ENCODE data around the gene SND1.

The SND1 gene

DNA sequence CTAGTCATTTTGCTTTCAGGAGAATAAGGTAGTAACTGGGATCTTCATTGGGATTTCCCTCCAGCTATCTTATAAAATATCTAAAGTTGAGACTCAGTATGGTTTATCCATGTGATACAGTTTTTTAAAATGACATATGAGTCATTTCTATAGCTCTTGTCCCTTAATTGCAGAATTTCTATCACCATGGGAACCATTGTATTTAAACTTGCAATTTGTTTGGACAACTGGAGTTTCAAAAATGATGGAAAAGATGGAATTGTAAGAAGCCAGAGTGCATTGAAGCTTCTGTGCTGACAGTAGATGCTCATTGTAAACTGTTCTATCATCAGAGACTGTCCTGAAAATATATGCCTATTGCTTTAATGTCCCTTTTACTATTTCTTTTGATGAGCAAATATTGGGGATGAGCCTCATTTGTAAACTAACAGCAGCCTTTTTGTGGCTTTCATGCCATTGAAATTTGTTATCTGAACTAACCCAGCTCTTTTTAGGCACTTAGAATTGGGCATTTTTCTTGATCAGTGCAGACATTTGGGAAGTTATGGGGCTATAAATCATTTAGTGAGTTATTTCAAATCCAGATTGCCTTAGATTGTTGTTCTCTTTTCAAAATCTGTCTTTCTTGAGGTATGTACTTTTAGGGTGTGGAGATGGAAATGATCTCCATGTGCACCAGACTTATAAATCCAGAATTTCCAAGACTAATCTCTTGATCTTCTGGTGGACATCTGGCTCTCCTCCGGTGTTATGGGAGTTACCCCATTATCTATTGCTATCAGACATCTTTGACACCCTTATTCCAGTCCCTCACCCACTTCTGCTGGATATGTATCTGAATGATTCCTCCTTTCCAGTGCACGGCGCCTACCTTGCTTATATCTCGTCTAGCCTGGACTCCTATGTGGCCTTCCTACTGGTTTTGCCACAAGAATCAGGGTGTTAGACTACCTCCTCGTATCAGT lies 159.0 kb downstream of the SND1 start:
- no peaks in the 10 kb centered on the region for H3K9me2 ChIP-seq (replicated peaks; ENCODE audit: insufficient read depth, low read length)
- H4K20me1 ChIP-seq (ENCODE audit: low read depth, low read length): no peaks in the 10 kb centered on the region
- H3K4me3 ChIP-seq (ENCODE audit: insufficient read depth, low read length, poor library complexity, severe bottlenecking): no peak overlapping the region
- H3K9ac ChIP-seq (ENCODE audit: low read length): no peak overlapping the region
- H3F3A ChIP-seq (ENCODE audit: insufficient read depth): no peaks in the 10 kb centered on the region
- no peak overlapping the region for H3K27ac ChIP-seq (ENCODE audit: low read depth, low read length)
- no peaks in the 10 kb centered on the region for H3K27me3 ChIP-seq (ENCODE audit: low read length)
- H2AFZ ChIP-seq (ENCODE audit: low read depth, low read length, severe bottlenecking): no peak overlapping the region
- H3K79me2 ChIP-seq (ENCODE audit: insufficient read depth, low read length): peaks cover 37% of the 10 kb centered on the region; the same call in 1 of the 2 replicates
- H3K9me3 ChIP-seq (ENCODE audit: insufficient read depth, low read length): no peaks in the 10 kb centered on the region
- H3K4me2 ChIP-seq (ENCODE audit: low read depth, low read length, poor library complexity, severe bottlenecking): no peak overlapping the region
- TF ChIP-seq, protein P1, sequence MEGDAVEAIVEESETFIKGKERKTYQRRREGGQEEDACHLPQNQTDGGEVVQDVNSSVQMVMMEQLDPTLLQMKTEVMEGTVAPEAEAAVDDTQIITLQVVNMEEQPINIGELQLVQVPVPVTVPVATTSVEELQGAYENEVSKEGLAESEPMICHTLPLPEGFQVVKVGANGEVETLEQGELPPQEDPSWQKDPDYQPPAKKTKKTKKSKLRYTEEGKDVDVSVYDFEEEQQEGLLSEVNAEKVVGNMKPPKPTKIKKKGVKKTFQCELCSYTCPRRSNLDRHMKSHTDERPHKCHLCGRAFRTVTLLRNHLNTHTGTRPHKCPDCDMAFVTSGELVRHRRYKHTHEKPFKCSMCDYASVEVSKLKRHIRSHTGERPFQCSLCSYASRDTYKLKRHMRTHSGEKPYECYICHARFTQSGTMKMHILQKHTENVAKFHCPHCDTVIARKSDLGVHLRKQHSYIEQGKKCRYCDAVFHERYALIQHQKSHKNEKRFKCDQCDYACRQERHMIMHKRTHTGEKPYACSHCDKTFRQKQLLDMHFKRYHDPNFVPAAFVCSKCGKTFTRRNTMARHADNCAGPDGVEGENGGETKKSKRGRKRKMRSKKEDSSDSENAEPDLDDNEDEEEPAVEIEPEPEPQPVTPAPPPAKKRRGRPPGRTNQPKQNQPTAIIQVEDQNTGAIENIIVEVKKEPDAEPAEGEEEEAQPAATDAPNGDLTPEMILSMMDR (IDR thresholded peaks at IDR 0.05; ENCODE audit: insufficient read depth, low read length, poor library complexity, severe bottlenecking): no peak
- no peak for TF ChIP-seq EZH2phosphoT487 (conservative IDR thresholded peaks at IDR 0.05; ENCODE audit: low read length)
- no peaks in the 10 kb centered on the region for H3K36me3 ChIP-seq (ENCODE audit: low read length)

DNA sequence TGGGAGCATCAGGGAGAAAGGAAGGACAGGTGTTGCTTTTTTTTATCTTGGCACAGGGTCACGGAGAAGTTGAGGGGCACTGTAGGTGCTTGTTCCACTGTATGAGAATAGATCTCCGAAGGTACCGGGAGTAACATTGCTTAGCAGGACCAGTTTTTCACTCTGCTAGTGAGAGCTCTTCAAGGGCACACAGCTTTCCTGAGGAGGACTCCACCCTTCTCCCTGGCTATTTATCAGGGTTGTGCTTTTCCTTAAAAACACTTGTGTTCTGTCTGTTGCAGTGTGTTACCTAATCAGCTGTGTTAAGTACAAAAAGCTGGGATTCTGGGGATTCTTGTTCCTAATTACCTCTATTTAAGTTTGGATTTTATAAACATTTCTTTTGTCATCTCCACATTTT lies 160.5 kb downstream of the SND1 start:
- Histone ChIP-seq H3K9me3 (ENCODE audit: insufficient read depth, low read length) (no peaks in the 10 kb centered on the region), H3K27ac (ENCODE audit: low read depth, low read length) (no peak overlapping the region), H3K27me3 (ENCODE audit: low read length) (no peaks in the 10 kb centered on the region), H3K79me2 (ENCODE audit: insufficient read depth, low read length) (peaks cover 40% of the 10 kb centered on the region; the same call in 1 of the 2 replicates), H3K9ac (ENCODE audit: low read length) (no peak overlapping the region), H3K4me2 (ENCODE audit: low read depth, low read length, poor library complexity, severe bottlenecking) (no peak overlapping the region), H3K4me3 (ENCODE audit: insufficient read depth, low read length, poor library complexity, severe bottlenecking) (no peak overlapping the region), H2AFZ (ENCODE audit: low read depth, low read length, severe bottlenecking) (no peak overlapping the region), H3K9me2 (replicated peaks; ENCODE audit: insufficient read depth, low read length) (no peaks in the 10 kb centered on the region), H4K20me1 (ENCODE audit: low read depth, low read length) (no peaks in the 10 kb centered on the region), H3F3A (ENCODE audit: insufficient read depth) (no peaks in the 10 kb centered on the region), H3K36me3 (ENCODE audit: low read length) (no peaks in the 10 kb centered on the region)
- no peak for TF ChIP-seq EZH2phosphoT487 (conservative IDR thresholded peaks at IDR 0.05; ENCODE audit: low read length)
- TF ChIP-seq, protein P1 (IDR thresholded peaks at IDR 0.05; ENCODE audit: insufficient read depth, low read length, poor library complexity, severe bottlenecking): no peak

DNA sequence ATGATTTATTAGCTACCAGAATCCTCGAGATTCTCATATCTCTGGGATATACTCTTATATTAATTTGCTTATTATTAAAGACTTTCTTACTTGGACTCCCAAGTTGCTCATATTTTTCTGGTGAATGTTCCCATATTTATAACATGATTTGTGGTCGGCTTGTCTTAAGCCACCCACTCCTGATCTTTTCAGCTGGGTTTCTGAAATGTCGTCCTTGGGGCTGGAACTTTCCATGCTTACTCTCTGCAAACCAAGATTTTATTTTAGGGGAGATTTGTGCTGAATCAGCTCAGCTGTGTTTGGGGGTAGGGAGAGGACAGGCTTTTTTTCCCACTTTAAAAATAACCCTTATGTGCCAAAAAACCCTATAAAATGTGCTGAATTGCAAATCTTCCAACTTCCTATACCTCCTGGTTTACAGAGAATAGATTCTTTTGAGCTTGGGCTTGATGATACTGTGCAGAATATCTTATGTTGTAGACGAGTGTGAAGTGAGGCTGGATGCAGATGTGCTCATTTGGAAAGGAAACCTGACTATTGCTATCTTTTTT lies 162.1 kb downstream of the SND1 start:
- Histone ChIP-seq H3K79me2 (ENCODE audit: insufficient read depth, low read length) (peaks cover 50% of the 10 kb centered on the region), H3K9me2 (replicated peaks; ENCODE audit: insufficient read depth, low read length) (no peaks in the 10 kb centered on the region), H3F3A (ENCODE audit: insufficient read depth) (no peaks in the 10 kb centered on the region), H3K27me3 (ENCODE audit: low read length) (no peaks in the 10 kb centered on the region), H3K27ac (ENCODE audit: low read depth, low read length) (no peak overlapping the region), H2AFZ (ENCODE audit: low read depth, low read length, severe bottlenecking) (no peak overlapping the region), H3K36me3 (ENCODE audit: low read length) (no peaks in the 10 kb centered on the region), H3K4me3 (ENCODE audit: insufficient read depth, low read length, poor library complexity, severe bottlenecking) (no peak overlapping the region), H3K9ac (ENCODE audit: low read length) (no peak overlapping the region), H4K20me1 (ENCODE audit: low read depth, low read length) (no peaks in the 10 kb centered on the region), H3K4me2 (ENCODE audit: low read depth, low read length, poor library complexity, severe bottlenecking) (no peak overlapping the region), H3K9me3 (ENCODE audit: insufficient read depth, low read length) (no peaks in the 10 kb centered on the region)
- TF ChIP-seq, protein P1 (IDR thresholded peaks at IDR 0.05; ENCODE audit: insufficient read depth, low read length, poor library complexity, severe bottlenecking): no peak
- TF ChIP-seq EZH2phosphoT487 (conservative IDR thresholded peaks at IDR 0.05; ENCODE audit: low read length): no peak

Measured in SU-DHL-6 (cell line).